Measurements from ENCODE around the gene NRG2. TPM values are rescaled to one million over a fixed set of nuclear protein-coding genes. Genes with fewer than 3 reads are reported as not detected.

The NRG2 gene
- total RNA-seq, 1 donor from 2014 or later, result 2.0 TPM

GRCh38 chr5:139946440-139946839 is 96.7 kb downstream of the NRG2 start:
- TF ChIP-seq CTCF (IDR thresholded peaks at IDR 0.05; ENCODE audit: unreplicated experiment), result no peak
- H3K36me3 Mint-ChIP-seq, result no peaks in the 10 kb centered on the region
- DNase-seq (ENCODE audit: low spot score in 2 of 2, unreplicated experiment in 2 of 2), result no peak
- peaks cover 55% of the 10 kb centered on the region for H3K27me3 Mint-ChIP-seq (ENCODE audit: low read depth)
- H3K4me1 Mint-ChIP-seq, result peaks cover 3% of the 10 kb centered on the region
- H3K27ac Mint-ChIP-seq, result no peak overlapping the region
- peaks cover 13% of the 10 kb centered on the region for H3K9me3 Mint-ChIP-seq
- no peak overlapping the region for H3K4me3 Mint-ChIP-seq

- peaks cover 55% of the 10 kb centered on the region for H3K27me3 Mint-ChIP-seq (ENCODE audit: low read depth)
- TF ChIP-seq CTCF (IDR thresholded peaks at IDR 0.05; ENCODE audit: unreplicated experiment), result no peak
- no peaks in the 10 kb centered on the region for H3K36me3 Mint-ChIP-seq
- no peak overlapping the region for H3K4me3 Mint-ChIP-seq
- no peak for DNase-seq (ENCODE audit: low spot score in 2 of 2, unreplicated experiment in 2 of 2)
- peaks cover 14% of the 10 kb centered on the region for H3K9me3 Mint-ChIP-seq
- H3K4me1 Mint-ChIP-seq, result peaks cover 3% of the 10 kb centered on the region
- H3K27ac Mint-ChIP-seq, result no peak overlapping the region
These were observed 97.1 kb downstream of the NRG2 start for GRCh38 chr5:139946006-139946405.

GRCh38 chr5:139942243-139942642 is 100.9 kb downstream of the NRG2 start:
- H3K4me3 Mint-ChIP-seq, result no peak overlapping the region
- H3K27me3 Mint-ChIP-seq (ENCODE audit: low read depth), result peaks cover 62% of the 10 kb centered on the region
- H3K4me1 Mint-ChIP-seq, result no peaks in the 10 kb centered on the region

GRCh38 chr5:139930406-139930805 is 112.7 kb downstream of the NRG2 start:
- Mint-ChIP-seq H3K27me3 (ENCODE audit: low read depth) (peaks cover 82% of the 10 kb centered on the region), H3K36me3 (no peaks in the 10 kb centered on the region), H3K4me3 (no peak overlapping the region)

More at GRCh38 chr5:139942243-139942642, 100.9 kb downstream of the NRG2 start:
- no peak for TF ChIP-seq CTCF (IDR thresholded peaks at IDR 0.05; ENCODE audit: unreplicated experiment)
- DNase-seq (ENCODE audit: low spot score in 2 of 2, unreplicated experiment in 2 of 2), result no peak
- Mint-ChIP-seq H3K36me3 (no peaks in the 10 kb centered on the region), H3K27ac (no peak overlapping the region), H3K9me3 (peaks cover 30% of the 10 kb centered on the region)

GRCh38 chr5:139926797-139927503 is 116.1 kb downstream of the NRG2 start:
- H3K36me3 Mint-ChIP-seq, result no peaks in the 10 kb centered on the region
- no peak for TF ChIP-seq CTCF (IDR thresholded peaks at IDR 0.05; ENCODE audit: unreplicated experiment)
- no peaks in the 10 kb centered on the region for H3K4me1 Mint-ChIP-seq
- H3K27me3 Mint-ChIP-seq (ENCODE audit: low read depth), result peaks cover 89% of the 10 kb centered on the region
- peak in 1 of 2 experiments; percentile 13 for DNase-seq (ENCODE audit: low spot score in 2 of 2, unreplicated experiment in 2 of 2)
- H3K27ac Mint-ChIP-seq, result no peak overlapping the region
- no peak overlapping the region for H3K4me3 Mint-ChIP-seq
- peaks cover 2% of the 10 kb centered on the region for H3K9me3 Mint-ChIP-seq

More at GRCh38 chr5:139930406-139930805, 112.7 kb downstream of the NRG2 start:
- Mint-ChIP-seq H3K27ac (no peak overlapping the region), H3K4me1 (no peaks in the 10 kb centered on the region), H3K9me3 (peaks cover 10% of the 10 kb centered on the region)
- peak in 1 of 2 experiments; percentile 20 for DNase-seq (ENCODE audit: low spot score in 2 of 2, unreplicated experiment in 2 of 2)
- TF ChIP-seq CTCF (IDR thresholded peaks at IDR 0.05; ENCODE audit: unreplicated experiment), result no peak

Measured in mesothelial cell of epicardium (in vitro differentiated cells).